HG03064 (cell line): ENCODE data around the gene TMEM17.
A peak's percentile ranks its signal among the peaks of the same experiment; 100 is the strongest.

Experiments used
- ATAC-seq: cut with Tn5 transposase; IDR thresholded peaks from one replicate; pipeline ENCODE4 v1.9.1; 2021; ENCODE audit warnings: low read depth; ENCODE audit not compliant: unreplicated experiment

TMEM17 gene

DNA sequence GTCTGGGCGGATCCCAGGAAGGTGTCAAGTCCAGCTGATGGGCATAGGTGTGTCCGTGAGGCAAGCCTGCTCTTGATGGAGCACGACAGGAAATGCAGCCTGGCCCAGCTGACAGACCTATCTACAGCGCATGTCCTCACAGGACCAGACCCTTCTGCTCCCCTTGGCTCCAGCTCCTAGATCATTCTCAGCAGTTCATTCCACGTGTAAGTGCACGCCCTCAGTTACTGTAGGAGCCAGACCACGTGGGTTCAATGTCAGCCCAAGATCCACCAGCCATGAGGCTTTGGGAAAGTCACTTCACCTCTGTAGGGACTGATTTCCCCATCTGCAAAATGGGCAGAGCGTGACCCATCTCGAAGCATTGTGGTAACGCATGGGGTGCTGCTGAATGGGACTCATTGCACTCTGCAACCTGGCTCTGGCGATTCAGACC is 47.8 kb downstream of the TMEM17 start:
- no peak for ATAC-seq

GRCh38 chr2:62457556-62457955 is 48.4 kb downstream of the TMEM17 start:
- ATAC-seq, result no peak

- ATAC-seq, result peak; percentile 93
Measured at GRCh38 chr2:62456721-62457539, 49.1 kb downstream of the TMEM17 start.

DNA sequence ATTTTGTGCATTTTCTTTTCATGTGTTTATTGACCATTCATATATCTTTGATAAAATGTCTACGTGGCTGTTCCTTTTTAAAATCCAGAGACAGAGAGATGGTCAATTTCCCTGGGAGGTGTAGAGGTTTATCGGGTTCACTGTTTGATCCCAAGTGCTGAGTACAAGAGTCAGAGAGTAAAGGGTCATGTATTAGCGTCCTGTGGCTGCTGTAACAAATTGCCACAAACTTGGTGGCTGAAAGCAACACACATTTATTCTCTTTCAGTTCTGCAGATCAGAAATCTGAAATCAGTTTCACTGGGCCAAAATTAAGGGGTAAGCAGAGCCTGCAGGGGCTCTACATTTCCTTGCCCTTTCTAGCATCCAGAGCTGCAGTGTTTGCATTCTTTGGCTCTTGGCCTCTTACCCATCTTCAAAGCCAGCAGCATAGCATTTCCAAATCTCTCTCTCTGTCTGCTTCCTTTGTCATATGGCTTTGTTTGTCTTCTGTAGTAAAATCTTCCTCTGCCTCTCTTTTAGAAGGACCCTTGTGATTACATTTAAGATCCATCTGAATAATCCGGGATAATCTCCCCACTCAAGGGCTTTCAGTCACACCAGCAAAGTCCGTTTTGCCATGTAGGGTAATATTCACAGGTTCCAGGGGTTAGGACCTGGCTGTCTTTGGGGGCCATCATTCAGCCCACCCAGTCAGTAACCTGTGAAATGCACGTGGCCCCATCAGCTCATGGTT is 49.9 kb downstream of the TMEM17 start:
- no peak for ATAC-seq

- ATAC-seq, result no peak
Measured at GRCh38 chr2:62453955-62454354, 52.0 kb downstream of the TMEM17 start.

DNA sequence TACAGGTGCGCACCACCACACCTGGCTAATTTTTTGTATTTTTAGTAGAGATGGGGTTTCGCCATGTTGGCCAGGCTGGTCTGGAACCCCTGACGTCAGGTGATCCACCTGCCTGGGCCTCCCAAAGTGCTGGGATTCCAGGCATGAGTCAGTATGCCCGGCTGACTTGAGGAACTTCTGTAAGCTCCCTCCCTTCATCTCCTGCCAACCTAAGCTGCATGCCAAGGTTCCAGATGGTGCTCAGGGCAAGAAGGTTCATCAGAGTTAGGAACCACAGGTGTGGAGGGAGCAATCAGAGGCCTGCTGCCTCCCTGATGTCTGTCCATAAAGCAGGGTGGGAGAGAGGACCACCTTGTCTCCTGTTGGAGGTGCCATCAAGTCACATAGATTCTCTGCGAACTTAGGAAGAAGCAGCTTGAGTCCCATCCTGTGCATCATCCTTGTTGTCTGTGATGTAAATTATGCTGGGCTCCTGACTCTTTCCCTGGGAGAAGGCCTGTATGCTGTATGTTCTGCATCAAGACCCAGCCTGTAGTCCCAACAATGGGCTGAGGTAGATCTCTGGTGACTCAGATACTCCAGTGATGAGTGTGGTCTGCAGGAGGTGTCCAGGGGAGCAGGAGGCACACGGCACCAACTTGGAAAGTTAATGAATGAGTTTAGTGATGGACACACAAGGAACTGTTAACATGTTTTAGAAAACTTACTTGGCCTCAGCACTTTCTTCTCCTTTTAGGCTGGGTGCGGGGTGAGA is 53.1 kb downstream of the TMEM17 start:
- no peak for ATAC-seq

GRCh38 chr2:62450716-62451191 is 55.2 kb downstream of the TMEM17 start:
- ATAC-seq, result no peak
